ENCODE results near the gene KANTR. TPM values are rescaled to one million over a fixed set of nuclear protein-coding genes. Genes with fewer than 3 reads are reported as not detected.

Gene KANTR, protein sequence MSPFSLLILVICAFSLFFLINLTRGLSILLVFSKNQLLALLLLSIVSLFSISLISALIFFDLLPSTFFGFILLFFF
- total RNA-seq: 2.9 and 7.2 TPM in 2 replicates

GRCh38 chrX:53093748-53094581, at the start of gene KANTR:
Gene KANTR (plus strand): TSS chrX:53094142. CDS start chrX:53124273, 30,131 bp downstream.

DNA sequence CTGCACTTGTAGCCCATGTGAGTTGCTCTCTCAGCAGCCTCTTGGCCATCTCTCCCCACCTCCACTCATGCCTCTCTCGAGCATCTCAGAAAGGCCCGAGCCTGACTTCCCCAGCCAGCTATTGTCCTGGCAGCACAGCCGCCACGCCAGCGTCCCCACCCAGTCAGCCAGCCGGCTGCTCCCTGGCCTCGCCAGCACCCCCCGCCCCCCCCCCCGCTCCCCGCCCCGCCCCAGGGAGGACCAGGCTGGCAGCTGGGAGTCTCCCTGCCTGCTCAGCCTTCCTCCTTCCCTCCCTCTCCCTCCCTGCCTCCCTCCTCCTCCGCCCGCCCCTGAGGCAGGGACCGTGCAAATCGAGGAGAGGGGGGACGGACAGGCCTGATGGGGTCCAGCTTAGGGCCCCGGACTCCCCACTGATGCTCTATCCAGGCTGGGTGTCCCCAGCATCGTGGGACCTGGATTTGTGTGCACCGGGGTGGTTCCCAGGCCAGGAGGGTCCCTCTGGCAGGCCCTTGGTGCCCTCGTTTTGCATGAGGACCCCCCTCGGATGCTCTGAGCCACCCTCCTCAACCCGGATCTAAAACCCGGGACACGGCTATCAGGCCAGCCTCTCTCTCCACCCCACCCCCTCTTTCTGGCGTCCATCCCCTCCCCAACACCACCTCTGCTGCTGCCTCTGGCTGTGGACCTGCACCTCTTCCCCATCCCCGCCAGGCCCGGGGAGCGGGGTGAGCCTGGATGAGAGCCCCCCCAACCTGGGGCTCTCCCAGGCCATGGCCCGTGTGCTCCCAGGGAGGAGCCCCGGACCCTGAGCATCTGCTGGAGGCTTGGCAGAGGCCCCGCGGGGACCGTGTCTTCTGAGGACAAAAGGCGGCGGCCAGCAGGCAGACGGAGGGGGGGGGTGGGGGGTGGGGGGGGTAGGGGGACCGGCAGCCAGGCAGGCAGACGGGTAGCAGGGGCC, 45.5 kb upstream of the KANTR start, which contains the start of gene GPR173:
Gene GPR173 (plus strand): TSS at position 621 of the 958 bp plus-strand sequence. CDS start 27,833 bp downstream, outside the sequence.

GRCh38 chrX:53081925-53082772, 11.8 kb upstream of the KANTR start, which contains the start of gene TSPYL2:
Gene TSPYL2 (plus strand): TSS chrX:53082367. CDS start chrX:53082499, 132 bp downstream.

Other genes starting within 250 kb of the KANTR start
- not detected in 2 replicates for gene XAGE3, start 226.1 kb upstream of the KANTR start, total RNA-seq
- gene FAM156B, start 196.8 kb upstream of the KANTR start, total RNA-seq: 14.7 and 23.3 TPM in 2 replicates
- 5.6 and 6.5 TPM in 2 replicates for gene FAM156A, start 135.6 kb upstream of the KANTR start, total RNA-seq
- gene GPR173, start 45.4 kb upstream of the KANTR start, total RNA-seq: 3.9 and 11.3 TPM in 2 replicates
- 4.2 and 5.2 TPM in 2 replicates for gene TSPYL2, start 11.8 kb upstream of the KANTR start, total RNA-seq
- gene KDM5C, start 131.1 kb downstream of the KANTR start, total RNA-seq: 107 and 135 TPM in 2 replicates
- 8.3 and 12.9 TPM in 2 replicates for gene IQSEC2, start 187.4 kb downstream of the KANTR start, total RNA-seq

Data from mesangial cell (primary cell).